Keratinocyte (primary cell): ENCODE data around the gene HCRTR1.

Experiments used
- CTCF ChIP-seq, 3 experiments: IDR thresholded peaks in 1 of 3; conservative IDR thresholded peaks in 1 of 3; optimal IDR thresholded peaks in 1 of 3; 2 replicates in 2 of 3; 3 replicates in 1 of 3; pipeline versions ENCODE3 to v1.5.1; 2011; ENCODE audit warnings: low read length in 3 of 3, mild to moderate bottlenecking in 3 of 3, moderate library complexity in 2 of 3, control low read depth in 1 of 3, inconsistent platforms in 1 of 3; ENCODE audit not compliant: insufficient read depth in 2 of 3; ENCODE audit errors: extremely low read depth in 1 of 3
- EZH2 ChIP-seq: IDR thresholded peaks from one replicate; pipeline ENCODE4 v1.6.1; 2012; ENCODE audit warnings: inconsistent platforms, mild to moderate bottlenecking, low read length, moderate library complexity

GRCh38 chr1:31657020-31657804, 39.7 kb downstream of the HCRTR1 start:
- TF ChIP-seq CTCF (optimal IDR thresholded peaks at IDR 0.05 in 1 of 3, IDR thresholded peaks at IDR 0.05 in 1 of 3, conservative IDR thresholded peaks at IDR 0.05 in 1 of 3; ENCODE audit: extremely low read depth in 1 of 3, insufficient read depth in 2 of 3, low read length in 3 of 3) (no peak), EZH2 (no peak)
